ENCODE results near the gene CCNI2. TPM values are rescaled to one million over a fixed set of nuclear protein-coding genes. Genes with fewer than 3 reads are reported as not detected.

Gene CCNI2
- total RNA-seq, 2 experiments from 2014 or later: 8.7 to 10.0 TPM

DNA sequence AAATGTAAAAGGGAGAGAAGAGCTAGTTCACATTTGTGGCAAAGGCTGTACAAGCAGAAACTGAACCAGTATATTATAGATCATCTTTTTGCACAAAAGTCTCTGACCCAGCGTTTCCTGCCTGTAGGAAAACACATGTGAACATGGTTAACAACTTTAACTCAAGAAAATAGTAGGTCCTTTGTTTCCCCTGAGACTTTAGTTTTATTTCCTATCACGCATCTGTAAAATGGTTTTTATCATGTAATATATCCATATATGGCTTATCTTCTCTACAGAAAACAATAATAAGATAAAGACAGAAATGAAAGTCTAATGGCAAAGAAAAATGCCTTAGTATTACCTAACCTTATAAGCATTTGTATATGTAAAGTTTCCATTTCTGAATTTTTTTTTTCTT, 12.5 kb upstream of the CCNI2 start:
- peaks cover 4% of the 10 kb centered on the region for H3K36me3 Mint-ChIP-seq (ENCODE audit: low read depth)
- H3K27me3 Mint-ChIP-seq: no peaks in the 10 kb centered on the region
- ChIA-PET CTCF (interaction anchor here (1.1 to 6.3 kb wide), 2 partner anchors 85 to 93 kb away, joined by 4 to 29 read pairs; no protein-coding TSS in a partner anchor), POLR2A (no interaction called here)
- no peak for ATAC-seq
- TF ChIP-seq, protein P1, sequence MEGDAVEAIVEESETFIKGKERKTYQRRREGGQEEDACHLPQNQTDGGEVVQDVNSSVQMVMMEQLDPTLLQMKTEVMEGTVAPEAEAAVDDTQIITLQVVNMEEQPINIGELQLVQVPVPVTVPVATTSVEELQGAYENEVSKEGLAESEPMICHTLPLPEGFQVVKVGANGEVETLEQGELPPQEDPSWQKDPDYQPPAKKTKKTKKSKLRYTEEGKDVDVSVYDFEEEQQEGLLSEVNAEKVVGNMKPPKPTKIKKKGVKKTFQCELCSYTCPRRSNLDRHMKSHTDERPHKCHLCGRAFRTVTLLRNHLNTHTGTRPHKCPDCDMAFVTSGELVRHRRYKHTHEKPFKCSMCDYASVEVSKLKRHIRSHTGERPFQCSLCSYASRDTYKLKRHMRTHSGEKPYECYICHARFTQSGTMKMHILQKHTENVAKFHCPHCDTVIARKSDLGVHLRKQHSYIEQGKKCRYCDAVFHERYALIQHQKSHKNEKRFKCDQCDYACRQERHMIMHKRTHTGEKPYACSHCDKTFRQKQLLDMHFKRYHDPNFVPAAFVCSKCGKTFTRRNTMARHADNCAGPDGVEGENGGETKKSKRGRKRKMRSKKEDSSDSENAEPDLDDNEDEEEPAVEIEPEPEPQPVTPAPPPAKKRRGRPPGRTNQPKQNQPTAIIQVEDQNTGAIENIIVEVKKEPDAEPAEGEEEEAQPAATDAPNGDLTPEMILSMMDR (IDR thresholded peaks at IDR 0.05): no peak
- H3K4me1 Mint-ChIP-seq (ENCODE audit: low read depth): peaks cover 31% of the 10 kb centered on the region
- no peaks in the 10 kb centered on the region for H3K9me3 Mint-ChIP-seq
- intact Hi-C loops (cut with micrococcal nuclease): no loop called here
- DNase-seq: no peak
- H3K27ac Mint-ChIP-seq: no peak overlapping the region
- no peak overlapping the region for H3K4me3 Mint-ChIP-seq

DNA sequence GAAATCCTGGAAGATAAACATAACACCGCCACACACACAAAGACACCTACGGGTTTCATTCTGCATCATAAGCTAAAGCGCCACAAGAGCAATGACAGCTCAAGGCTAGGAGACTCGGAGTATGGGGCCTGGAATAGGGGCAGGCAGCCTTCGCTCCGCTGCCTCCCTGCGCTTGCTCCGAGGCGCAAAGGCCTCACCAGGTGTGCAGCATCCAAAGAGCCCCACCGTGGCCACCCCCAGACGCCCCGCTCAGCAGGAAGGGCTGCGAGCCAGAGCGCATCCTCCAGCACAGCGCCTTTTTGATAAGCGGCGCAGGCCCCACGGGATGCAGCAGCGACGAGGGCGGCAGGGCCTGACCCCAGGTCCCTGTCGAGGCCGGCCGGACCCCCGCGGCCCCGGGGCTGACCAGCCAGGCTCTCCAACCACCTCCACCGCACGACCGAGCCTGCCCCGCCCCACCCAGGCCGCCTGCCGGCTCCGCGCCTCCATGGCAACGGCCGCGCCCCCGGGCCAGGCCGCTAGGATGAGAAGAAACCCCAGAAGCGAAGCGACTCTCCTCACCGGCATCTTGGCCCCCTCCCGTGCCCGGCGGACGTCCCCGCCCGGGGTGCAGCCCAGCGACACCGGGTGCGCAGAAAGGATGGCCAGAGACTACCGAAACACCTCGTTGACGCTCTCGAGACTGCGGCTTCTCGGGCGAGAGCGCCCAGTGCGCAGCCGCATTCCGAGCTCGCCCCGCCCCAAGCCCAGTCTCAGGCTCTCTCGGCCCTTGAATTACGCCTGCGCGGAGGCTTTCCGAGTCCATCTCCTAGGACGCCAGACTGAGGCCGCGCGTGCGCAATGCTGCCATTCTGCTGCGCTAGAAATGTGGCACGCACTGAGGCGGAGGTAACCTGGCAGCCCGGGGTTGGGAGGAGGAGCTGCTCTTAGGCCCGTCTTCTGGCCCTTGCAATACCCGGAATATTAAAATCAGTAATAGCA, 10.1 kb upstream of the CCNI2 start, which contains the start of gene KIF3A:
KIF3A (minus strand) TSS at position 694 of the 981 bp plus-strand sequence; CDS start at position 567, 127 bp downstream.
- H3K9me3 Mint-ChIP-seq: no peaks in the 10 kb centered on the region

DNA sequence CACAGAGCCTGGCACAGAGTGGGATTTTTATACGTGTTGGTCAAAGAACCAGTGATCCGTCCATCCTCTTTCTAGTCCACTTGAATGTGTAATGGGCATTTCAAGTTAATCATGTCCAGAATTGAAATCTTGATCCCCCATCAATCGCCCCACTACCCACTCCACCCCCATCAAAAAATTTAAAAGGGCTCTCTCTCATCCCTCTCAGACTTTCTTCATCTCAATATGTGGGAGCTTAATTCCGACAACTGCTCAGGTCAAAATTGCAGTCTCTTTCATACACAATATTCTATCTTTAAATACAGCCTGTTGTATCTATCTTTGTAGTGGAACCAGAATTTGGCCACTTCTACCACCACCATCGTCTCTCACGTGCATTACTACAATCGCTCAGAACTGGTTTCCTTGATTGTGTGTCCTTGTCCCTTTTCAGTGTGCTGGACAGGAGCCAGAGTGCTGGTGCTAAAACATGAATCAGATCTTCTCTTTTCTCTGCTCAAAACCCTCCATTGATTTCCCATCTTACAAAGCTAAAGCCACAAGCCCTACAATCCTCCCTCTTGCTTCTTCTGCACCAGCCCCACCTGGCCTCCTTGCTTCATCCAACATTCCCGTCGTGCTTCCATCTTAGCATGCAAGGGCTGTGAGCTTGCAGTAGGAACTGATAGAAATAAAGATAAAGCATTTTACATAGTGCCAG, 9.1 kb upstream of the CCNI2 start:
- Mint-ChIP-seq H3K9me3 (no peaks in the 10 kb centered on the region), H3K27me3 (no peaks in the 10 kb centered on the region), H3K4me1 (ENCODE audit: low read depth) (peaks cover 28% of the 10 kb centered on the region), H3K36me3 (ENCODE audit: low read depth) (peaks cover 4% of the 10 kb centered on the region), H3K27ac (peak overlapping the region; percentile 76), H3K4me3 (peak overlapping the region; percentile 83)
- TF ChIP-seq, protein P1 (IDR thresholded peaks at IDR 0.05): no peak
- intact Hi-C loops (cut with micrococcal nuclease): no loop called here
- ATAC-seq: no peak
- DNase-seq: no peak
- POLR2A ChIA-PET: interaction anchor here (0.7 to 2.6 kb wide), 7 partner anchors 9 to 259 kb away, joined by 3 to 23 read pairs (median 3); partner anchors contain the start of genes CCNI2, GDF9 and UQCRQ
- CTCF ChIA-PET: interaction anchor here (0.6 to 6.3 kb wide), 11 partner anchors 9 to 237 kb away, joined by 3 to 29 read pairs (median 3); partner anchors contain the start of gene CCNI2

More for the DNA sequence above, 10.1 kb upstream of the CCNI2 start, which contains the start of gene KIF3A:
- peak; percentile 94 for ATAC-seq
- Mint-ChIP-seq H3K36me3 (ENCODE audit: low read depth) (peaks cover 4% of the 10 kb centered on the region), H3K4me1 (ENCODE audit: low read depth) (peaks cover 28% of the 10 kb centered on the region), H3K27me3 (no peaks in the 10 kb centered on the region), H3K4me3 (peak within 1 kb of the TSS; percentile 83), H3K27ac (peak within 1 kb of the TSS; percentile 76)
- CTCF ChIA-PET: interaction anchor here (0.6 to 6.3 kb wide), 12 partner anchors 10 to 236 kb away, joined by 3 to 29 read pairs (median 3); partner anchors contain the start of gene CCNI2
- TF ChIP-seq, protein P1 (IDR thresholded peaks at IDR 0.05): no peak
- POLR2A ChIA-PET: interaction anchor here (0.7 to 2.6 kb wide), 7 partner anchors 10 to 256 kb away, joined by 3 to 23 read pairs (median 3); partner anchors contain the start of genes CCNI2, GDF9 and UQCRQ
- intact Hi-C loops (cut with micrococcal nuclease): no loop called here
- peak; percentile 99 for DNase-seq

DNA sequence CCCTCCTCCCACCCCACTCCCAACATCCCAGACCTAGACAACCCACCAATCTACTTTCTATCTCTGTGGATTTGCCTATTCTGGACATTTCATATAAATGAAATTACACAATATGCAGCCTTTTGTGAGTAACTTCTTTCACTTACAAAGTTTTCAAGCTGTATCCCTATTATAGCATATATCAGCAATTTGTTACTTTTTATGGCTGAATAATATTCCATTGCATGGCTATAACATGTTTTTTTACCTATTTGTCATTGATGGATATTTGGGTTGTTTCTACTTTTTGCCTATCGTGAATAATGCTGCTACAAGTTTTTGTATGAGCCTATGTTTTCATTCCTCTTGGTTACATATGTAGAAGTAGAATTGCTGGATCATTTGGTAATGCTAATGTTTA, 8.0 kb upstream of the CCNI2 start:
- Mint-ChIP-seq H3K36me3 (ENCODE audit: low read depth) (no peaks in the 10 kb centered on the region), H3K9me3 (no peaks in the 10 kb centered on the region), H3K27ac (no peak overlapping the region), H3K4me3 (no peak overlapping the region), H3K27me3 (no peaks in the 10 kb centered on the region), H3K4me1 (ENCODE audit: low read depth) (peaks cover 24% of the 10 kb centered on the region)
- TF ChIP-seq, protein P1 (IDR thresholded peaks at IDR 0.05): no peak
- POLR2A ChIA-PET: interaction anchor here (0.8 kb wide), 1 partner anchor 260 kb away, joined by 3 read pairs; no protein-coding TSS in a partner anchor
- intact Hi-C loops (cut with micrococcal nuclease): no loop called here
- CTCF ChIA-PET: interaction anchor here (1.1 to 6.3 kb wide), 2 partner anchors 9 to 81 kb away, joined by 4 to 29 read pairs; partner anchors contain the start of gene CCNI2
- ATAC-seq (no peak), DNase-seq (no peak)
